Measurements from ENCODE around the gene NOSIP.

NOSIP gene

DNA sequence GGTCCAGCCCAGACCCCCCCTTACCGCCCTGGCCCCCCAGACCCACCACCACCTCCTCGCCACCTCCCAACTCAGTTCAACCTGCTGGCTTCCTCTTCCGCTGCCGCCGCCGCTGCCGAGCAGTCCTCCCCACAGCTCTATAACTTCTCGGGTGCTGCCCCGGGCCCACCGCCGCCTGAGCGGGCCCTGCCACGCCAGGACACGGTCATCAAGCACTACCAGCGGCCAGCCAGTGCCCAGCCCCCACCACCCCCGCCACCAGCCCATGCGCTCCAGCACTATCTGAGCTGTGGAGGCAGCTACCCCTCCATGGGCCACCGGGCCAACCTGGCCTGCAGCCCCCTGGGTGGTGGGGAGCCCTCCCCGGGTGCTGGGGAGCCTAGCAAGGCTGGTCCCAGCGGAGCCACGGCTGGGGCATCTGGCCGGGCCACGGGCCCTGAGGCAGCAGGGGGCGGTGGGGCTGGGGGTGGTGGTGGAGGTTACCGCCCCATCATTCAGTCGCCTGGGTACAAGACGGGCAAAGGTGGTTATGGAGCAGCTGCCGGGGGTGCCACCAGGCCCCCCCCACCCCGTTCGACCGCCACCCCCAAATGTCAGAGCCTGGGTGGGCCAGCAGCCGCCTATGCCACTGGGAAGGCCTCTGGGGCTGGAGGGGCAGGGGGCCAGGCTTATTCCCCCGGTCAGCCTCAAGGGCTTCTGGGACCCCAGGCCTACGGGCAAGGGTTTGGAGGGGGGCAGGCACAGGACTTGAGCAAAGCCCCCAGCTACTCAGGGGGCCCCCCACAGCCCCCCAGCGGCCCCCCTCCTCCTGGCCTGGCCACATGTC, 14.8 kb upstream of the NOSIP start:
- no peak for DNase-seq

DNA sequence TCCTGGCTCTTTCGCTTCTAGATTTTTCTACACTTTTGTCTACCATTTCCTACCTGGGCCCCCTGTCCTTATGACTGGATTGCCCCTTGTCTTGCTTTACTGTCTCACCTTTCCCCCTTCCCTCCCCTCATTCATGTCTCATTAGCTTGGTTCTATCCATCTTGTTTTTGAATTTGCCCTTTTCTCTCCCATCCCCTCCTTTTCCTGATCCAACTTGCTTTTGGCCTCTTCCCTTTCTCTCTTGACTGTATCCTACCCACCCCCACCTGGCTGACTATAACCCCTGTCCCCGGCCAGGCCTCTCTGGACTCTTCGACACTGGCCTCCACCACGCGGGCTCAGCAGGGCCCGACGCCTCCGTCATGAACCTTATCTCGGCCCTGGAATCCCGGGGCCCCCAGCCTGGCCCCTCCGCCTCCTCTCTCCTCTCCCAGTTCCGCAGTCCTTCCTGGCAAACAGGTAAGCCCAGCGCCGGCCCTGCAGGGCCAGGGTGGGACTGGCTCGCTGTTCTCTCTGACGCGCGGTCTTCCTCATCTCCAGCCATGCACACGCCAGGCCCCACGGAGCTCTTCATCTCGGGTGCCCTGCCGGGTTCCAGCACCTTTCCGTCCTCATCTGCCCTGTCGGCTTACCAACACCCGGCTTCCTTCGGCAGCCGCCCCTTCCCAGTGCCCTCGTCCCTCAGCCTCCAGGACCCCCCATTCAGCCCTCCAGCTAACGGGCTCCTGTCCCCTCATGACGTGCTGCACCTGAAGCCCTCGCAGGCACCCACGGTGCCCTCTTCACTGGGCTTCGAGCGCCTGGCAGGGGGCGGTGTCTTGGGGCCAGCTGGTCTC, 14.0 kb upstream of the NOSIP start:
- DNase-seq: no peak

DNA sequence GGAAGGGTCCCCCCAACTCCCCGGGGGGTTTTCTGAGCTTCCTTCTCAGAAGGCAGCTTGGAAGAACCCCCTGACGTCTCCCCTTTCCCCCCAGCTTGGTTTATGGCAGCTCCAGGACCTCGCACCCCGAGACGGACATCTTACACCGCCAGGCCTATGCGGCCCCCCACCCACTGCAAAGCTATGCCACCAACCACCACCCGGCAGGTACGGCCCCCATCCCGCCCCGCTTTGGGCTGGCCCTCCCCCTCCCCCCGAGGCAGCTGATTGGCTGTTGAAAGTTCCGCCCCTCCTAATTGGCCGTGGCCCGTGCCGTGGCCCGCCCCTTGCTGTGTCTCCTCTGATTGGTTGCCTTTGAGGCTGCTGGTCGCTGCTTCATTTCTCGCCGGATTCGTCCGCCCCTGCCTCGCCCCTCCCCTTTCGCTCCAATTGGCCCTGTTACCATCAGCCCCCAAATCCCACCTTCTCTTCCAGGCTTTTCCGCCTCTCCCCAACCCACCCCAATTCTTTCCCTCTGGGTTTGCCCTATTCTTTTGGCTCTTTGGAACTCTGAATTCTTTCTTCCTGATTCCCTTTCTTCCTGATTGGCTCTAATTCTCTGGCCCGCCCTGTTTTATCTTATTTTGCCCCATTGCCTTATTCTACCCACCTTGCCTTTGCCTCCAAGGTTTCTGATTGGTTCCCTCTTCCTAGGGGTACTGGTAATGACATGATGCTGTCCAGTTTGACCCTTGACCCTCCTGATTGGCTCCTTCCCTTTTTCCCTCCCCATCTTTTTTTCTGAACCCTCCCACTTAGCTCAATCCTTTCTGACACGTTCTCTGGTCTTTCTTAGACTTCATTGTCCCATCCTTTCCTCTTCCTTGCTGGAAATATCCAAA, 13.1 kb upstream of the NOSIP start:
- DNase-seq: peak; percentile 94

DNA sequence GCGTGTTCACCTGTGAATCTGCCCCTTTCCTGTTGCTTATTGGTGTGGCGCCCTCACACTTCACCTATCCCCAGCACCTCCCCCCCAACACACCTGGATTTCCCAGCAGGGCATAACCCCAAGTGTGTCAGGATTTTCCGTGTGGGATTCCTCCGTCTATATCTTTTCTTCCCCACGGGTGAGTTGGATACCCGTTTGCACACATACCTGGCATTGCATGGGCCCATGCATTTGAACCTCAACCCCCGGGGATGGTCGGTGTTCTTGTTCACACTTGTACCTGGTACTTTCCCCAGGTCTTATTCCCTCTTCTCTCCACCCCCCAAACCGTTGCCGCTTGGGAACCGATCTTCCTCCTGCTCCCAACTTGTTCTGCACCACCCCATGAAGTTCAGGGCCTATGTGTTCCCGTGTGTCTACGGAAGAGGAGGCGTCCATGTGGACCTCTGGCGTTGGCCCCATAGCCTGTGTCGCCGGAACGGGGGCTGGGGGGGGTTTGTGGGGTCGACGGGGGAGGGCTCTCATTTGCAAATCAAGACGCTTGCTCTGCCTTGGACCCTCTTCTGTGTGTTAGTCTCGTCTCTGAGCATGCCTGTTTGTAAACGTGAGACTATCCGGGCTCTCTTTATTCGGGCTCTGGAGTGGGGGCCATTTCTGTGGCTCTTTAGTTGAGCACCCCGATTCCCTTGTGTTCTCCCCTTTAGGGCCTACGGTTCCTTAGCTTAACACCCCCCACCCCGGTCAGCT, 12.3 kb upstream of the NOSIP start:
- DNase-seq: no peak

DNA sequence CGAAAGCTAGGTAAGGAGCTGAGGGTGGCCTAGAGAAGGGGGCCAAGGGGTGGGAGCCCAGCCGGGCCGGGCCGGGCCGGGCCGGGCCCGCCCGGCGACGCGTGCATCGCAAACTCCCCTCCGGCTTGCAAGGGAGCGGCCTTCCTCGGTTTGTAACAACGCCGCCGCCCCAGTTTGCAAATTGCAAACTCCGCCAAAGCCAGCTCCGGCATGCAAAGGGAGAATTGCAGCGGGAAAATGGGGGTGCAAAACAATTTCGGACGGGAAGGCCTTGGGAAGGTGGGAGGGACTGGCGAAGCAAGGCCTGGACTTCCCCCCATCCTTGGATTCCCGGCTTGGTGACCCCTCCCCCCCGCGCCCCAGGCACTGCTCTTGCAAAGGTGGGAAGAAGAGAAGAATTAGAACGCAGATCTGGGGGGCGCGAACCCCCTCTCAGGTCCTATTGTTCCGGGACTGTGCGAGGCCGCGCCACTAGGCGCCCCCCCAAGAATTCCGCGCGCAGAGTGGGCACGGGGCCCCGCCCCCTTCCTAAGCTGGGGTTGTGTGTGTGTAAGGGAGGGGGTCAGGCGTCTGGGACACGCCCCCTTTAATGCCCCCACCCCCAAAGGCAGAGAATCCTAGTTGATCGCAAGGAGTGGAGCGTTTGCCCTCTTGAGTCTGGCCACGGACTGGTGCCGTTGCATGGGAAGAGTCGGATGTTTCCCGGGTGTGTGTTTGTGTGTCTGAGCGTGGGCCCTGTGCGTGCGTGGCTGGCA, 11.6 kb upstream of the NOSIP start:
- peak; percentile 49 for DNase-seq

DNA sequence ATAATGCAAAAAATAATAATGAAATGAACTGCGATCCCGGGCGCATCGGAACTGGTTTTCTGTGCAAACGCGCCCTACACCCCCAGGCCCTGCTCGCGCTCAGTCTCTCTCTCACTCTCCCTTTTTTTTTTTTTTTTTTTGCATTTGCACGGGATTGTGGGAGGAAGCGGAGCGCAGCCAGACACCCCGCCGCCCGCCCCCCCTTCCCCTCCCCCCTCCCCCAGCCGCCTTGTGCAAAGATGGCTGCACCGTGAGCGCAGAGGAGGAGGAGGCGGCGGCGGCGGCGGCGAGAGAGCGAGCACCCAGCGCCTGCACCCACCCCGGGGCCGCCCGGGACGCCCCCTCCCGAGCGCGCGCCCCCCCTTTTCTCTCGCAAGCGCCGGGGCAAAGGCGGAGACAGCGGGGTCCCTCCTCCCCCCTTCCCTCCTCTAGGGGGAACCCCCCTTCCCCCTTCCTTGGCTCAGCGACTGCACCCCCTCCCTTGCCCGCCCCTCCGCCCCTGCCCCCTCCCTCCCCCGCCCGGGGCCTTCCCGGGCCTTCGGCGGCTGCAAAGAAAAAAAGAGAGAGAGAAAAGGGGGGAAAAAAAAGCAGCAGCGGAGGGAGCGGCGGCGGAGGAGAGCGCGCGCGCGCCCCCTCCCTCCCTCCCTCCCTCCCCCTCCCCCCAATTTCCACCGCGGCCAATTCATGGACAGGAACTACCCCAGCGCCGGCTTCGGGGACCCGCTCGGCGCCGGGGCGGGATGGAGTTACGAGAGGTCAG, 10.8 kb upstream of the NOSIP start, which contains the start of gene PRR12:
Gene PRR12, plus strand, starts transcription at position 212 of the 760 bp plus-strand sequence. Its CDS starts 473 bp downstream, at position 685.
- peak; percentile 72 for DNase-seq

DNA sequence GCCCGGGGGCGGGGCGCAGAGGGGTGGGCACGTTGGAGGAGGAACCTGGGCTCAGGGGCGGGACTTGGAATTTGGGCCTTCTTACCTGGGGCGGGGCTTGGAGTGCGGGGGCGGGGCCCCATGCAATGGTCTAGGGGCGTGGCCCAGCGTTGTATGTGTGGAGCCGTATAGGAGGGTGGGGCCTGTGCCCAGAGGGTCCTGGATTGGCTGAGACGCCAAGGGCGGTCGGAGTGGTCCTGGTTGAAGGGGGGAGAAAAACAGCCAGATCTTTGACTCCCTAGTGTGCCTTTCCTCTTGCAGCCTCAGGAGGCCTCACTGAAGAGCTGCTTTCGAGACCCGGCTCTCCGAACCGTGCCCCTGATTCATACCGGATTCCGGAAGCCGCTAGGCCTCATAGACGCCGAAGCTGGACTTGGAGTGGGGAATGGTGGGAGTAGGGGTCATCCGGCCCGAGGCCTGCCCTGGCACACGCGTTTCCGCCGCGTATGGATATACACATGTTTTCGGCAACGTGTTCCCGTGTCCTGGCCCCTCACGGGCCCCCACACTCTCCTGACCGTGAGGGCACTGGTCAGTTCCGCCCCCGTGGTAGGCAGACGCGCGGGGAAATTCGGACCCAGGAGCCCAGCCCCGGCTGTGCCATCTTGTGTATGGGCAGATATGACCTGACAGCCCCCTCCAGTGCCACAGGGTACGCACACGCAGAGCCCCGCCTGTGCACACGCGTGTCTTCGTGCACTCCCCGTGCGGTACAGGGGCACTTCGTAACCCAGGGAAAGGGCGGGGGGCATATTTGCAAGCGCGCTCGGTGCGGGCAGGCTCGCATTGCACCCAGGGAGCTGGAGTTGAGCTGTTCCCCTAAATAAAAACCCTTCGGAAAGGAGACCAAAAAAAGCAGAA, 10.0 kb upstream of the NOSIP start:
- DNase-seq: peak; percentile 88

DNA sequence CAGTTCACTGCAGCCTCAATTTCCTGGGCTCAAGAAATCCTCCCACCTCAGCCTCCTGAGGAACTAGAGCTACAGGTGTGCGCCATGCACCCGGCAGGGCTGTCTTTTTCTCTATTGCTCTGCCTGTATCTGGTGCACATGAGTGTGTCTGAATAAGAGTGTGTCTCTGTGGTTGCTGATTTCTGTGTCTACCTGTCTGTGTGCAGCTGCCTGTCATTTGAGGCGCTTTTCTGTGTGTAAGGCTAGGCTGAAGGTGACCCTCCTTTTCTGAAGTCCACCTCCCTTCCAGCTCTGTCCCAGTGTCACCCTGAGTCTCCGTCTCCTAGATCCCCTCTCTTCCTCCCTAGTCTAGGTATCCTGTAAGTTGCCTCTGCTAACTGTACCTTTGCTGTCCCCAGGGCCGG, 9.1 kb upstream of the NOSIP start:
- no peak for DNase-seq

DNA sequence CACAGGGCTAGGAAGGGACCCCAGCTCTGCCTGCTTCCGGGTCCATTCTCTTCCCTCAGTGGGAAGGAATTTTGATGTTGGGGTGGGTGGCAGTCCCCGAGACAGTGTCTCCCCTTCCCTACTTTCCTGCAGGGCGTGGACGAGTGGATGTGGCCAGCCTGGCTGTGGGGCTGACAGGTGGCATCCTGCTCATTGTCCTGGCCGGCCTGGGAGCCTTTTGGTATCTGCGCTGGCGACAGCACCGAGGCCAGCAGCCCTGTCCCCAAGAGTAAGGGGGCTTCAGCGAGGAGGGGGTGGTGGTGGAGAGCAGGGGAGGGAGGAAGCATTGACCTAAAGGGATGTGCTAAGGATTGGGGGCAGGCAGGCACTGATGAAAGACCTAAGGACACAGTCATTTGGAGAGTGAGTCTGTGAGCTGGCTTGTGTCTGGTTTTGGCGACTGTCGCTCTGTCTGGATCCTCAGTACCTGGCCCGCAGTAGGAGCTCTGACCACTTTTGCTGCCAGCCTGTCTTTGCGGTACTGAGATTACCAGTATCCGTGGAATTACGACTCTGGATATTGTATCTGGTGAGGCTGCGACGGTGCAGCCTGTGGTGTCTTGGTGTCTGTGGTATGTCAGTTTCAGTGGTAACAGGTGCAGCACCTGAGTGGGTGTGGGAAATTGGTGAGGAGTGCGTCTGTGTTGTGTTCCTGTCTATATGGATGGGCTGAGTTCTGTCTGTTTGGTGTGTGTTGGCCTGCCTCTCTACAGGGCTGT, 8.2 kb upstream of the NOSIP start:
- peak; percentile 33 for DNase-seq

DNA sequence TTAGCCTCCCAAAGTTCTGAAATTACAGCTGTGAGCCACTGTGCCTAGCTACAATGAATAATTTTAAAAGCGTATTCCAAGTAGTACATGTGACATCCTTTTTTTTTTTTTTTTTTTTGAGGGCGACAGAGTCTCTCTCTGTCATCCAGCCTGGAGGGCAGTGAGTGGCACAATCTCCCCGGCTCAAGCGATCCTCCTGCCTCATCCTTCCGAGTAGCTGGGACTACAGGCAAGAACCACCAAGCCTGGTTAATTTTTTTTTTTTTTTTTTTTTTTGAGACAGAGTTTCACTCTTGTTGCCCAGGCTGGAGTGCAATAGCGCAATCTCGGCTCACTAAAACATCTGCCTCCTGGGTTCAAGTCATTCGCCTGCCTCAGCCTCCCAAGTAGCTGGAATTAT, 6.9 kb upstream of the NOSIP start:
- DNase-seq: no peak

DNA sequence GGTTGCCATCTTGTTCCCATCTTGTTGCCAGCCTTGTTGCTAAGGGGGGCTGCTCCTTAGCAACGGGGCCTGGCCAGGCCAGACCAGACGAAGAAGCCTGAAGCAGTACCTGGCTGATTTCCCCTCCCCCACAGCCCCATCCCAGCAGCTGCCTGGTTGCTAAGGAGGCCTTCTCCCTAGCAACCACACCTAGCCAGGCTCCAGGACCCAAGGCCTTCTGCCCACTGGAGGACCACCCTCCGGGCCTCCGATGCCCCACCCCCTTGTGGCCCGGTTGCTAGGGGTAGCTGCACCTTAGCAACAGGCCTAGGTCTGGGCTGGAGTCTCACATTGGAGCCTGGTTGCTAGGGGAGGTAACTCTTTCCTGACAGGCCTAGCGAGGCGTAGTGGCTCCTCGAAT, 4.7 kb upstream of the NOSIP start:
- no peak for DNase-seq

DNA sequence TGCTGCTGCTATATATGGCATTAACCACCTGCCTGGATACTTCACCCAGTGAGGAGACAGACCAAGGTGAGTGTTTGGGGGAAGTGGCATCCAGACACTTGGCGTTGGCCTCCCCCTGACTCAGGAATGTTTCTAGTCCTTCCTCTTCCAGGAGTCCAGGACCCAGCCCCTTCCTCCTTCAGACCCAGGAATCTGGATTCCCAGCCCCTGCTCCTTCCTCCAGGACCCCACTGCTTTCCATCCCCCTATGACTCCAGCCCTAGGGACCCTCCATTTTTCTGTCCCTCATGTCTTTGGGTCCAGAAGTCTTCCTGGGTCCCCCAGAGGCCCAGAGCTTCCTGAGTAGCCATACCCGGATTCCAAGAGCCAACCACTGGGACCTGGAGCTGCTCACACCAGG, 2.9 kb upstream of the NOSIP start:
- no peak for DNase-seq

DNA sequence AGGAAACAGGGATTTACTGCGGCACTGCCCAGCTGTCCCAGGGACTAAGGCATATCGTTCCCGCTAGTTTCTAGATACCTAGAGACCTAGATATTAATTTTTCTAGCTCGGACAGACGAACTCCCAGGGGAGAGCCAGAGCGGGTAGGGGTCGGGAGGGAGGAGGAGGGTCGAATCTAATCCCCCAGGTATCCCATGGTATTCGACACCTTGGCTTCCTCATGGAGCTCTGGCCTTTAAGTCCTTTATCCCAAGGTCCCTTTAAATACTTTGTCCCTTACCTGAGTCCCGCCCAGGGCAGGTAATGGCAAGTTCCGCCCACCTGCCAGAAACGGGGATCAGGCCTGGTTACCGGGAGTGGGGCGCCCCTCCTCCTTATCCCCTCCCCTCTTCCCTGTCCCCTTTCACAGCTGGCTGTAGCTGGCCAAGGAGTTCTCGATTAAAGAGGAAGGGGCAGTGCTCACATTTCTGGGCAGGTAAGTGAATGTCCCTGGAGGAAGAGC, 702 bp upstream of the NOSIP start, which contains the start of gene PRRG2:
Gene PRRG2, plus strand, starts transcription at position 310 of the 502 bp plus-strand sequence. CDS start 1,904 bp downstream, outside the sequence.
- DNase-seq: no peak

DNA sequence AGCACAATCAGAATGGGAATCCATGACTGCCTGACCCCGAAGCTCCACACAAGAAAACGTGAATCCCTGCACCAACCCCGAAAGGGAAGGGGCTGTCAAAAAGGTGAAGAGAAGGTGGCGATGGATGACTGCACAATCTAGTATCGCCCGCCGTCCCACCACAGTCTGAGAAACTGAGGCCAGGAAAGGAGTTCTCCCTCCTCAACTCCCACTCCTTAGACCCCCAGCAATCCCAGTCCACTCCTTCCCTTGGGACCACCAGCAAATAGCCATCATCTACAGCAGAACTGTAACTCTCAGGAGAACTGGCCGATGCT, 451 bp downstream of the NOSIP start:
- DNase-seq: no peak

DNA sequence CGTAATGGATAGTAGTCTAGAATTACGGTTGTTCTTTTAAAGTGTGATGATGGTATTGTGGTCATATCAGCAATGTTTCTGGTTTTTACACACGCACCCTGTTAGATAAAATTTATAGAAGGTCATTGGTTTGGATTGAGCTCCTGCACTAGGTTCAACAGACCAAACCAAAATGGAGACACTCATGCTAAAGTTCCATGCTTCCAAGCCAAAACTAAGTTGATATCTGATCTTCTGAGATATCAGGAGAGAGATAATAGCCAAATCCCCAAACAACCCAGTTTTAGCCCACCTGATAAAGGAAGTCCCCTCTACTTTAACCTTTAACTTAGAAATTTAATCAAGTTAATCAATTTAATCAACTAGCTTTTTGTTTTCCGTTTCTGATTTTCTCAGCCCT, 1.2 kb downstream of the NOSIP start:
- DNase-seq: no peak

DNA sequence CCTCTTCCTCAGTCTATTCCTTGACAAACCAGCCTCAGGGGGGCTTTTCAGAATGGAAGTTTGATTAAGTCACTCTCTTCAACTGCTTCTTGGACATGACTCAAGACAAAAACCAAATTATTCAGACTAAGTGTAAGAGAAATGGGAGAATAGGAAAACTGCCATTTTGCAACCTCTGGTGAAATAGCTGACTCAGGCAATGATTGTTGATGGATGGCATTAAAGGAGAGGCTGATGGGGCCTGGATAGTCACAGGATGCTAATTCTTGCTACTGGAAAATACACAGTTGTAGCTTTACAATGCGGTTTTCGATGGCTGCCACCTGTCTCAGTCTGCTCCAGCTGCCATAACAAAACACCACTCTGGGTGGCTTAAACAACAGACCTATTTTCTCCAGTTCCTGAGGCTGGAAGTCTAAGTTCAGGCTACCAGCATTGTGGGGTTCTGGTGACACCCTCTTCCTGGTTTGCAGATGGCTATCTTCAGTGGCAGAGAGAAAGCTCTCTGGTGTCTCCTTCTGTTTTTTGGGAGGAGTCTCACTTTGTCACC, 6.1 kb downstream of the NOSIP start:
- DNase-seq: no peak

DNA sequence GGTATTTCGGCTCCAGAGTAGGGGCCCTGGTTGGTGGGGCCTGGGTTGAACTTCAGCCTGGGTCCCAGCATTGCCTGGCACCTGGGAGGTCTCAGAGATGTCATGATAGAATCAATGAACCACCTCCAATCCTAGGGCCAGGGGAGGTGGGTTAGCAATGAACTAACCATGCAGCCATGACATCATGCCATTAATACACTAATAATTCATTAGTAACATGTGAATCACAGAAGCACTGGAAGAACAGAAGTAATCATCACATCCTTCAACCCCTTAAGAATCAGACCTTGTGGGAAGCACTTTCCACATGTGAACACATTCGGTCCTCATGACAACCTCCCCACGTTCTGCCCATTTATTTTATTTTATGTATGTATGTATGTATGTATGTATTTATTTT, 6.9 kb downstream of the NOSIP start:
- DNase-seq: no peak

DNA sequence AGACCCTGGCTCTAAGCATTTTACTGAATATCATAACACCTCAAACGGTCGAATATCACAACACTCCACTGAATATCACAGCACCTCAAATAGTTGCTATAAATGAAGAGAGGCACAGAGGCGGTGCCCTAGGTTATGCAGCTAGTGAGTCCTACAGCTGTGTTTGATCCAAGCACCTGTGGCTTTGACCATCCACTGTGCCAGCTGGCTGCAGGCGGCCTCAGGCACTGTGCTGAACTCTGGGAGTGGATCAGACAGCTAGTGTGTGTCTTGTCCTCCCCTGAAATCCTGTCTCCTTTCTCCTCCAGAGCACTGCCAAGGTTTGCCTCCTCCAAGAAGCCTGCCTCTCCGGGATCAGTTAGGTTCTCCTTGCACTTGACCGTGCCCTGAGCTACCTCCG, 7.3 kb downstream of the NOSIP start:
- DNase-seq: no peak

Measured in stimulated activated naive CD4-positive, alpha-beta T cell treated with Interleukin-2 at 50 U/mL for 16 hours (primary cell).